HG02943 (cell line): ENCODE data around the gene ZEB1.
A peak's percentile ranks its signal among the peaks of the same experiment; 100 is the strongest.
"Not testable (repeated sequence)": the region's sequence is repeated elsewhere in the genome, so short reads cannot be mapped to it uniquely, and the experiment has no call there.

ENCODE experiments used
- ATAC-seq: cut with Tn5 transposase; IDR thresholded peaks from one replicate; pipeline ENCODE4 v1.9.1; 2021; ENCODE audit warnings: mild to moderate bottlenecking, low read depth, moderate library complexity; ENCODE audit not compliant: unreplicated experiment

ZEB1 gene

GRCh38 chr10:31362023-31362641 is 43.1 kb downstream of the ZEB1 start:
- no peak for ATAC-seq

GRCh38 chr10:31363696-31364095 is 44.7 kb downstream of the ZEB1 start:
- not testable (repeated sequence) for ATAC-seq

GRCh38 chr10:31364238-31364637 is 45.2 kb downstream of the ZEB1 start:
- not testable (repeated sequence) for ATAC-seq

DNA sequence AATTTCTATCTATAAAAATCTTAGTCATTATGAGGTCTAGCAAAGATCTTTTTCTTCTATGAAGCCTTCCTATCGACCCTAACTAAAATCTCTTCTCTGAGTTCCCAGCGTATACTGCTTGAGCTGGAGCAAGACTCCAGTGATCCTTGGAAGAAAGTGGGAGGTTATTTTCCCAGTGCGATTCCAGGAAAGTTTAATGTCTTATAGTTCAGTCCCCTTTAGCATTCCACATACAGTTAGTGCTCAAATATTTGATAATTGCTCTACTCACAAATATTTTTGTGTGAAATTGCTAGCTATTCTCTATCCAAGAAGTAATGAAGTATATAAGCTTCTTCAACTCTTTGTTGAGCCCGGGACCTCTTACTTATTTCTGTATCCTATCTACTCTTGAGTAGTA is 47.7 kb downstream of the ZEB1 start:
- ATAC-seq, result no peak

- ATAC-seq, result no peak
Observed at GRCh38 chr10:31368724-31369123, 49.7 kb downstream of the ZEB1 start.

GRCh38 chr10:31372439-31372838 is 53.4 kb downstream of the ZEB1 start:
- ATAC-seq, result no peak

GRCh38 chr10:31374146-31374696 is 55.2 kb downstream of the ZEB1 start:
- ATAC-seq, result no peak

DNA sequence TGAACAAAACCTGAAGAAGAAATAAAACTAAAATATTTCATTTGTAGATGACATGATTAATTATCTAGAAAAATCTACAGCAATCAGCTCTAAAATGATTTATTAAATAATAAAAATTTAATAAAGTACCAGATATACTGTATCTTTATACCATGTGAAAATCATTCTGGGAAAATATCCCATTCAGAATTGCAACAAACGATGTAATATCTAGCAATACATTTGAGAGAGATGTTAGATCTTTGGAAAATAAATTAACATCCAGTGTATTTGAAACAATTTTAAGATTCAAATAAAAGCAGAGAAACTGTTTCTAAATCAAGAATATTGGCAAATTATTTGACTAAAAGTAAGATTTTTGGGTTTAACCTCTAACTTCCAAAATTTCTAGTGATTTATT is 62.2 kb downstream of the ZEB1 start:
- no peak for ATAC-seq

- no peak for ATAC-seq
Observed at GRCh38 chr10:31381766-31382316, 62.8 kb downstream of the ZEB1 start.

GRCh38 chr10:31383810-31384588 is 65.0 kb downstream of the ZEB1 start:
- peak; percentile 94 for ATAC-seq

DNA sequence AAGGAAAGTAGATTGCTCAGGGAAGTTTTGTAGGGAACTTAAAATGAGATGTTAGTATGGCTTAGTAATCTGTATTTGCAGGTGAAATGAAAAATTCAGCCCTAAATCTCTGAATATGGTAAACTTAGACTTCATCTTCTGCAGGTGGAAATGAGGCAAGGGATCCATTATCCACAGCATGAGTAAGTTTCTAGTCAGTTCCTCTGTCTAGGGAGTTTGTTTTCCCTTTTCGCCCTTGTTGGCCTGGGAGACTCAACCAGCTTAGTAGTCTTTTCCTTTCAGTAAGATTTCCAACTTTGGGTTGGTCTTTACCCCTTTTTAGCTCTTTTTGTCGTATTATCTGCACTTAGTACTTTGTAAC is 65.6 kb downstream of the ZEB1 start:
- peak; percentile 27 for ATAC-seq

DNA sequence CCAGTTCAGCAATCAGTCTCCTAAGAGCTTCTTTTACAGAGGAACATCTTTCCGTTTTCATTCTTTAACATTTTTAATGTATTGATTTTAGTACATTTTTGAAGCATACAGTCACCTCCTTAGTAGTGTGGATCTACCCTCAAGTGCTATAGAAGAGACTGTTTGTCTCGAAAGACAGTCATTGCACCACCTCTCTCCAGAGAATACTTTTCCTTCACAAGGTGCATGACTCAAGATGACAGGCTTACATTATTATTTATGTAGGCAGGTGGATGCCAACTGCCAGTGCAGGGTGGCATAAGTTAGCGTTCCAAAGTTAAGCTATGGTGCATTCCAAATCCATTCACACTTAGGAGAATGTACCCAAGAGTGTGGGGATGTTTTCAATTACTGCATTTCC is 71.8 kb downstream of the ZEB1 start:
- ATAC-seq, result no peak

- ATAC-seq, result peak; percentile 67
Observed at GRCh38 chr10:31393844-31394243, 74.8 kb downstream of the ZEB1 start.

DNA sequence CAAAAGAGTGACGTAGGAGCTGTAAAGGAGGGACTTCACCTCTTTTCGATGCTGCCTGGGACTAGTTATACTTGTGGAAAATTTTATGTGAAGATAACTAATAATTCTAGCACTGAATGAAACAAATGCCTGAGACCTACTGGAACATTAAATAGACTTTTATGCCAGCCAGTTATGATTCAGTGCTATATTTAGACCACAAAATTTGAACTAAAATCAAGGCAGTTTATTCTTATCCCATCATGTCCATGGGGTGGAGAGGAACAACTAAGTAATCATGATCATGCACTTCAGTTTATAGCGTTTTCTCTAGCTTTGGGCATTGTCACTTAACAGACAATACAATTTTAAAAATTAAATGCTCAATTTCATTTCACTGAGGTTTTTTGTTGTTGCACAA is 76.7 kb downstream of the ZEB1 start:
- no peak for ATAC-seq

- ATAC-seq, result no peak
Observed at GRCh38 chr10:31396376-31396775, 77.4 kb downstream of the ZEB1 start.

- ATAC-seq, result no peak
Observed at GRCh38 chr10:31397852-31398251, 78.8 kb downstream of the ZEB1 start.

DNA sequence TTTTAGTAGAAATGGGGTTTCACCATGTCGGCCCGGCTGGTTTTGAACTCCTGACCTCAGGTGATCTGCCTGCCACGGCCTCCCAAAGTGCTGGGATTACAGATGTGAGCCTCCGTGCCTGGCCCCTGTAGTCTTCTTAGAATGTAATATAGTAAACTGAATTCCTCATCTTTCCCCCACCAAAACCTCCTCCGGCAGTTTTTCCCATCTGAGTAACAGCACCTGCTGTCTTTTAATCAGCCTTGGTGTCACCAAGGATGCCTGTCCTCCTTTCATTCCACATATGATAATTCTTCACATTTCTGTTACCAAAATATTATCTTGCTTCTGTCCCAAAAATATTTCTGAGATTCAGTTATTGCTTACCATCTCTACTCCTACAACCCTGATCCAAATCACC is 80.2 kb downstream of the ZEB1 start:
- ATAC-seq, result no peak

DNA sequence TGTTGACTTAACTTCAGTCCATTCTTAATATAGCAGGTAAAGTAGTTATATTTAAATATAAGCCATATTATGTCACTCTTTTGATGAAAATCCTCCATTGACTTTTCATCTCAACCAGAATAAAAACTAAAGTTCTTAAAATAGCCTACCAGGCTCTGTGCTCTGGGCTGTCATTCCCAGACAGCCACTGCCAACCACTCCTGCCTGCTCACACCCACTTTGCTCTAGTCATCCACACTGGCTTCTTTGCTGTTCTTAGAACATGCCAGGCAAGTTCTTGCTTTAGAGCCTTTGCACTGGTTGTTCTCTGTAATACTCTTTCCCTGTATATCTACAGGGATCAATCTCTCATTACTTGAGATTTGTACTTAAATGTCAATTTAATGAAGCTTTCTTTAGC is 80.6 kb downstream of the ZEB1 start:
- no peak for ATAC-seq

DNA sequence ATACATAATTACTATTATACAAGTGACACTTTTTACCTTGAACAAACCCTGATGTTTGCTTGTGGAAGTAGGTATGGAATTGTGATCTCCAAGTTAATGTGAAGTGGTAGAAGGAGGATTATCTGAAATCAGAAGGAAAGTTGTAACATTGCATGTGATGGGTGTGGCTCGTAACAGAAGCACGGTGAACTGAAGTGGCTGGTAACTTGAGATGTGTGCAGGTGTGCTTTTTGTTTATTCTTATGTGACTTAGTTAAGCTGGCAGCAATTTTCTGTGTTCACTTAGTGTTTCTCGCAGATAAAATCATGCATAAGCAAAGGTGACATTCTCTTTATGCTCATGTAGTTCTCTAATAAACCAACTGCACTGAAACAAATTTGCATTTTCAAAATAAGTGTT is 82.3 kb downstream of the ZEB1 start:
- ATAC-seq, result no peak

DNA sequence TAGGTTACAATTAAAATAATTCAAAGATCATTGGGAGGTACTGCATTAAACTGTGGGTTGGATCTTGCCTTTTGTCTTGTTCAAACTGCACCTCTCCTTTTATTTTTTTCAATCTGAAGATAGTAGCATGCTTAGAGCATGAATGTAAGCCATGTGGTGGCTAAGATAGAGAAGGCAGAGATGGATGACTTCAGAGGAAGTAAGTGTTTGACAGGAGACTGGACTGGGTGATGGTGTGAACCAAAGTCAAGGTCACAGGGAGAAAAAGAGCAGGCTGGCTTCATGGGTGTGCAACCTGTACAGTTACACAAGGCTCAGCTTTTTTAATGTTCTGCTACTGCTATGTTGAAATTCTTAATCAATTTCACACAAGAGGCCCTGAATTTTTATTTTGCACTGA is 85.6 kb downstream of the ZEB1 start:
- no peak for ATAC-seq

DNA sequence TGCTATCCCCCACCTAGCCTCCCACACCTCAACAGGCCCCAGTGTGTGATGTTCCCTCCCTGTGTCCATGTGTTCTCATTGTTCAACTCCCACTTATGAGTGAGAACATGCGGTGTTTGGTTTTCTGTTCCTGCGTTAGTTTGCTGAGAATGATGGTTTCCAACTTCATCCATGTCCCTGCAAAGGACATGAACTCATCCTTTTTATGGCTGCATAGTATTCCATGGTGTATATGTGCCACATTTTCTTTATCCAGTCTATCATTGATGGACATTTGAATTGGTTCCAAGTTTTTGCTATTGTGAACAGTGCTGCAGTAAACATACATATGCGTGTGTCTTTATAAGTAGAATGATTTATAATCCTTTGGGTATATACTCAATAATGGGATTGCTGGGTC is 86.8 kb downstream of the ZEB1 start:
- ATAC-seq, result not testable (repeated sequence)

- ATAC-seq, result not testable (repeated sequence)
Observed at GRCh38 chr10:31412397-31412796, 93.4 kb downstream of the ZEB1 start.
